H7 (cell line): ENCODE data around the gene WASHC3. TPM values are rescaled to one million over a fixed set of nuclear protein-coding genes. Genes with fewer than 3 reads are reported as not detected.
A peak's percentile ranks its signal among the peaks of the same experiment; 100 is the strongest.

ENCODE experiments used
- DNase-seq: peaks from one replicate; pipeline ENCODE4 v3.0.0; 2012
- H3K27me3 ChIP-seq: 2 replicates; pipeline ENCODE4 v1.6.0; 2011; ENCODE audit warnings: mild to moderate bottlenecking, low read length; ENCODE audit not compliant: control insufficient read depth, insufficient read depth
- H3K36me3 ChIP-seq: replicated peaks from 2 replicates; pipeline ENCODE4 v1.5.1; 2011; ENCODE audit warnings: low read length; ENCODE audit not compliant: control insufficient read depth, insufficient read depth
- H3K4me3 ChIP-seq: 2 replicates; pipeline ENCODE4 v1.5.1; 2011; ENCODE audit warnings: low read depth, mild to moderate bottlenecking, control low read depth, low read length, moderate library complexity; ENCODE audit not compliant: insufficient read depth
- total RNA-seq: library from RNA; depleted of rRNA; stranded (reverse); fragments of >200 nt; shearing (Covaris generic); gene quantifications from 2 replicates; pipeline ENCODE4 v1.2.3, GENCODE V29; 2014

The WASHC3 gene
- total RNA-seq, 1 experiment from 2014 or later: 9.8 TPM

DNA sequence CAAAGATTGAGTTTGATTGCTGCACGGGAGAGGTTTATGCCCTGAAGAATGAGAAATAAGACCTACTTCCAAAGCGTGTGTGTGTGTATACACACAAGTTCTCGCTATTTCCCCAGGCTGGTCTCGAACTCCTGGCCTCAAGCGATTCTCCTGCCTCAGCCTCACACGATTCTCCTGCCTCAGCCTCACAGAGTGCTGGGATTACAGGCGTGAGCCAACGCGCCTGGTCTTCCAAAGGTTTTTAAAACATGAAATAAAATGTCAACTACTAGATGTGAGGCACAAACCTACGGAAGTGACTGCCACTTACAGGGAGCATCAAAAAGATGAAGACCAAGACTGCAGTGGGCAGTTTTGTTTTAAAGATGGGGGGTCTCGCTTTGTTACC is 622 bp upstream of the WASHC3 start:
- no peaks in the 10 kb centered on the region for H3K36me3 ChIP-seq
- peak overlapping the region; percentile 19; the same call in 1 of the 2 replicates for H3K4me3 ChIP-seq
- H3K27me3 ChIP-seq: no peaks in the 10 kb centered on the region; the same call in 1 of the 2 replicates
- DNase-seq: no peak

DNA sequence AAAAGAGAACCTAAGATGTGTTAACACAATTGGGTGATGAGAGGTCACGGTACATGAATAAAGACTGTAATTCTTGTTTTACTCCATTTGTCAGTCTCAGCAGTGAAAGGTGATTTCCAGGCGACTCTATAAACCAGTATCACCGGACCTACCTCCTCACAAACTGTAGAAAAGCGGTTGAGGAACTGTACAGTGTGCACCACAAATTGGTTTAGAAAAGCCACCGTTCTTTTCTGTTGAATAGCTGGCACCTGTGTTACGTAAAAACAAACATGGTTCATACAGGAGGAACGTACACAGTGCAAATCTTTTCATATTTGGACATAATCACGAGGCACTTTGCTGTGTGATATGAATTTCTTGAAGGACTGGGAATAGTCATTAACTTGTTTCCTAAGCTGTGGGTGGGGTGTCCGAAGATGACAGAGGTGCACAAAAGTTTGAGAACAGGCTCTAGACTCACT is 663 bp downstream of the WASHC3 start:
- H3K36me3 ChIP-seq: no peaks in the 10 kb centered on the region
- peak overlapping the region; percentile 64 for H3K4me3 ChIP-seq
- no peaks in the 10 kb centered on the region; the same call in 1 of the 2 replicates for H3K27me3 ChIP-seq
- DNase-seq: no peak

DNA sequence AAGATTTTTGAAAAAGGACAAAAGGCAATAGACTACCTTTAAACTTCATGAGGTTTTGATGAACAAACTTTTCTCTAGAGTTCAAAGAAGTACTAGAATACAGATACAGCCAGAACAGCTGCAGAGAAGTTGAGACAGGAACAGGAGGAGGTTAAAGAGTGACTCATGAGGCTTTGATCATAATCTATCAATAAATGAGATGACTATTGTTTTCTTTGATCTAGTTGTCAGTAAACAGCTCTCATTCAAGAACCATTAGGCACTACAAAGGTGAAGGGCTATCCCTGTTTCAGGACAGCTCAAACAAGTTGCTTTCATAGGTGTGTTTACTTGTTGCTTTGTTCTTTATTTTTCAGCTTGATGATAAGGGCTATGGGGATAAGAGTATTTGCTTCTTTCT is 2.4 kb downstream of the WASHC3 start:
- H3K4me3 ChIP-seq: no peak overlapping the region
- H3K36me3 ChIP-seq: no peaks in the 10 kb centered on the region
- no peaks in the 10 kb centered on the region; the same call in 1 of the 2 replicates for H3K27me3 ChIP-seq
- no peak for DNase-seq

DNA sequence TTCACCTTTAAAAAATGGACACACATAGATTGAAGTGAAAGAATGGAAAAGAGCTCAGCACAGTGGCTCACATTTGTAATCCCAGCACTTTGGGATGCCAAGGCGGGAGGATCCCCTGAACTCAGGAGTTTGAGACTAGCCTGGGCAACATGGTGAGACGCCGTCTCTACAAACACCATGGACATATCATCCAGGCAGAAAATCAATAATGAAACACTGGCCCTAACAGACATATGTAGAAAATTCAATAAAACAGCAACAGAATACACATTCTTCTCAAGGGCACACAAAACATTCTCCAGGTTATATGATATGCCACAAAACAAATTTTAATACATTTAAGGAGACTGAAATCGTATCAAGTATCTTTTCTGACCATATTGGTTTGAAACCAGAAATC is 7.4 kb downstream of the WASHC3 start:
- Histone ChIP-seq H3K27me3 (no peaks in the 10 kb centered on the region), H3K4me3 (no peak overlapping the region), H3K36me3 (no peaks in the 10 kb centered on the region)
- DNase-seq: no peak

DNA sequence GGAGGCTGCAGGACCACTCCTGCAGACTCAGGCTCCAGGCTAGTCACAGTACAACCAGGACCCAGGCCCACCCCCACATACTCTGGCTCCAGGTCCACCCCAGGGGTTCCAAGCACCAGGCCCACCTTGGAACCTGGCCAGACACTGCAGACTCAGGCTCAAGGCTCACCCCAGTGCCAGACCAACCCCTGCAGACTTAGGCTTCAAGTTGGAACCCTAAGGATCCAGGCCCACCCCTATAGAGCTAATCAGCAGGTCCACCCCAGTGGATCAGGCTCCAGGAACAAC is 8.8 kb downstream of the WASHC3 start:
- no peak for DNase-seq
- H3K4me3 ChIP-seq: no peak overlapping the region
- no peaks in the 10 kb centered on the region for H3K27me3 ChIP-seq
- H3K36me3 ChIP-seq: no peaks in the 10 kb centered on the region

DNA sequence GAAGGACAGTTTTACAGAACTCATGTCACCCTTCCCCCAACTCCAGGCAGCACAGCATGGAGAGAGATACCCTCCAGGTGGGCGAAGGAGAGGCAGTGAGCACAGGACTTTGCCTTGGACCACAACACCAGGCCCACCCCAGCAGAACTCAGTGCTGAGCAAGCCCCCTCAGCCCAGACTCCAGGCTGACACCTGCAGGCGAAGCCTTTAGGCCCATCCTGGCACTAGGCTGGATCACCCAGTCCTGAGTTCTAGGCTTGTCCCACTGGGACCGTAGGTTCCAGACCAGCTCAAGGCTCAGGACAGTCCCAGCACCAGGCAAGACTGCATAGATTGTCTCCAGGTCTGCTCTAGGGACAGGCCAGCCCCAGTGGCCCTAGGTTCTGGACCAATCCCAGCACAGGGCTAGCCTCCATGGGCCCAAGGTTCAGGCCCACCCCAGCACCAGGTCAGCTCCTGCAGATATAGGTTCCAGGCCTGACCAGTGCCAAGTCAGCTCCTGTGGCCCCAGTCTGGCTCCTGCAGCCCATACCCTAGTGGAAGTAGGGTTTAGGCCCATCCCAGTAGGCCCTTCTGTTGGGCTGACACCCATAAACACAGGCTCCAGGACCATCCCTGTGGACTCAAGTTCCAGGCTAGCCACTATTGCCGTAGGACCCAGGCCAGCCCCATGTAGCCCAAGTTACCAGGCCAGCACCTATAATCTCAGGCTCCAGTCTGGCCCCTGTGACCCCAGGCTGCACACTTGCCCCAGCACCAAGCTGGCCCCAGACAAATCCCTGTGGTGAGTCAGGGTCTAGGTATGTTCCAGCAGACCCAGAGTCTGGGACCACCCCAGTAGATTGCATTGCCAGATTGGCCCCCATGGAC is 9.4 kb downstream of the WASHC3 start:
- H3K27me3 ChIP-seq: no peaks in the 10 kb centered on the region
- no peak overlapping the region for H3K4me3 ChIP-seq
- peak; percentile 23 for DNase-seq
- H3K36me3 ChIP-seq: no peaks in the 10 kb centered on the region

DNA sequence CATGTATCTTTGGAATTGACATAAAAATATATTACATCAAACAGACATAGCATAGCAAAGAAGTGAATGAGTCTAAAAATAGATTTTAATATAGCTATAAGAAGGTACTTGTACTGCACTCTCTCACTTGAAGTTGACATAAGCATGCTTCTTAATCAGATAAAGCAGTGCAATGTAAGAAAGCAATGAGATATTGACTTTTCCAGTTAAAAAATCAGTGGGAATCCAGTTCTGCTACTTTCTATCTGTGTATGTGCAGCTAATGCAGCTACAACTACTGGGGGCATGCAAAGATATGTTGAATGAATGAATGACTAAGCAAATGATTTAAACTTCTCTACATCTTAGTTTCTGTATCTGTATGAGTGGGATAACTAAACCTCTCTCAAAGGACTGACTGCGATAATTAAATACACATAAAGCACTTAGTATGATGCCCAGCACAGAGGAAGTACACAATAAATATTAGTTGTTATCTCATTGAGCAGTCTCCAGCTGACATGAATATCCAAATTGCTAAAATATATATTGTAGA is 10.3 kb downstream of the WASHC3 start:
- no peaks in the 10 kb centered on the region for H3K36me3 ChIP-seq
- no peaks in the 10 kb centered on the region for H3K27me3 ChIP-seq
- no peak overlapping the region for H3K4me3 ChIP-seq
- no peak for DNase-seq

DNA sequence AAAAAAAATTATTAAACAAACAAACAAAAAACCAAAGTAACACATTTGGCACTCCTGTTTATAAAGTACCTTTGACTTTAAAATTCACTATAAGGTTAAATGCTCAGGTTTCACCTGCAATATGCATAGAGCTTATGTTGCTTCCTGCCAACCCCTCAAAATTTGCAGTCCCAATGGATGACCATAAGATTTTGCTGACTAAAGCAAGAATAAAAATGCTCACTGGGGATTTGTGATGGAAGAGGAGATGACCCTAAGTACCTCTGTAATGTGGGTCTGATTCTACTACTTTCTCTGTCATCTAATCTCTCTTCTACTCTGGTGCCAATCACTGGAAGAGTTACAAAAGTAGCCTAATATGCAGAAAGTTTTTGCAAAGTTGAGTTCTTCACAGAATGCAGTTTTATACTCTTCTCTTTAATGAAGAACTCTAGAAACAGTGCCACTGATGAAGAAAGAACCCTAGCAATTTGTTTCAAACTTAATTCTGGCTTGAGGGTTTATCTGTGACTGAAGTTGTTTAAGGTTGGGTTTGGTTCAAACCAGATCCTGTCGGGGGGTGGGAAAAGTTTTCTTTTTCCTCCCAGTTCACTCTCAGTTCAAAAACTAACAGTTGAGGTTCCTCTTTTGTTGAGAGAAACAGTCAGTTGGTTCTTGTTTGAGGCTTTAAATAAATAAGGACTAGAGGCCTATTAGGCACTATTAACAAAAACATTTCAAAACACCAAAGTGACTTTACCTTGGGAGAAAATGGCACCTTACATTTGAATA is 10.9 kb downstream of the WASHC3 start:
- no peaks in the 10 kb centered on the region for H3K36me3 ChIP-seq
- no peak overlapping the region for H3K4me3 ChIP-seq
- no peaks in the 10 kb centered on the region for H3K27me3 ChIP-seq
- no peak for DNase-seq

DNA sequence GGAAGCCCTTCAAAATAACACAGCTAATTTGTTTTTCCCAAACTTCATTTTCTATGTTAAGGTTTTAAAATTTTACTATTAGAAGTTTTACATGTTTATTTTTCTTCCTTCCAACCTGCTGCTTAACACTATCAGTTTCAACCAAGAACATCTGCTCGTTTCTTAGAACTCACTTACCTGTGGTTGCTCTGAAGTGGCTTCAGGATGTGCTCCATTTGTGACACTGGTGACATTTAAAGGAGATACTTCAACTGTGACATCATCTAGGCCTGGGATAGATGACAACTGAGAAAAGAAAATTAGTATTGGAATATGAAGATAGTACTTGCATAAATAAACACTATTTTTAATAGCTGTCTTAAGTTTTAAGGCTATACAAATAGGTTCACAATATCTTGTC is 17.9 kb downstream of the WASHC3 start:
- H3K4me3 ChIP-seq: no peak overlapping the region
- DNase-seq: no peak
- no peaks in the 10 kb centered on the region for H3K27me3 ChIP-seq
- H3K36me3 ChIP-seq: no peaks in the 10 kb centered on the region

DNA sequence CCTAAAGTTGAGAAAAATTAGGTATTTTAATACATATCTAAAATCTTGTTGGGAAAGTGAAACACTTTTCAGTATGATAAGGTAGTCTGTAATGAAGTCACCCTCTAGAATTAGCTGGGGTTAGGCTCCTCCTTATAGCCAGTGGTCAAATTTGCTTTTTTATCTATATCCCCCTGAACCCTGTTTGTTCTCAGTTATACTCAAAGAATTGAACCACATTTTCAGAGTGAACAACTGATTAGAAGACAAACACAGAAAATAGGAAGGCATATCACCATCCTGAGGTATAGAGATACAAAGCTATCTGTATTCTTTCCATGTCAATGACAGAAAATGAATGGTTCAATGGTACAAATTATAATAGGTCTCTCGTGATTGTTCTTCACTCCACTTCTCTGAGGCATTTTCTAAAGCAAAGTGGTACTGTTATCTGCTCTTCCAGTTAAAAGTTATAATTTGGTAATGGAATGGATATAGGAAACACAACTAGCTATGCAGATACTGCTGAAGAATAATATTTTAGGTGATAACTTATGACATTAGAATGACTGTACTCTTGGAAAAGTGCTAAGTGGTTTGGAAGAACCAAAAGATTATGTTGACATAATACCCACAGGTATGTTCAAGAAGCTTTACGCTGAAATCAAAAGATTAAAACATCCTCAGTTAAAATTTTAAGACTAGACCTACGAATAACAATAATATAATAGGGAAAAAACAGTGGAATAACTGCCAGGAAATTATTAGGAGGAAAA is 27.6 kb downstream of the WASHC3 start:
- no peak for DNase-seq
- Histone ChIP-seq H3K36me3 (no peaks in the 10 kb centered on the region), H3K27me3 (no peaks in the 10 kb centered on the region), H3K4me3 (no peak overlapping the region)

DNA sequence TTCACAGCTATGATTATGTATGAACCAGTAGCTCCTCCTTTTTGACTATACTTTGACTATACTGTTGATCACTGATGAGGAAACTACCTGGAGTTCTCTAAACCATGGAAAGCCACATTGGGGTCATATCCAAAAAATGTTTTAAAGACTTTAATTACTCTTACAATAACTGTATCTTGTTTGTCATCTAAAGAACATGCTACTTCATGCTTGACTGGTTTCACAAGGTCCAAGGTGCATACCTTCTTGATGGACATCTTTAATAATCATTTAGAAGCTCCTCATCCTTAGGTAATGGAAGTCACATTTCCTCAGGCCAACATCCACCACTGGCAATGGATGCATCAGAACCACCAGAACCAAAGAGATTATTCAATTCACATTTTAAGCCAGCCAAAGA is 29.9 kb downstream of the WASHC3 start:
- no peak for DNase-seq
- Histone ChIP-seq H3K36me3 (no peaks in the 10 kb centered on the region), H3K4me3 (no peak overlapping the region), H3K27me3 (no peaks in the 10 kb centered on the region)

DNA sequence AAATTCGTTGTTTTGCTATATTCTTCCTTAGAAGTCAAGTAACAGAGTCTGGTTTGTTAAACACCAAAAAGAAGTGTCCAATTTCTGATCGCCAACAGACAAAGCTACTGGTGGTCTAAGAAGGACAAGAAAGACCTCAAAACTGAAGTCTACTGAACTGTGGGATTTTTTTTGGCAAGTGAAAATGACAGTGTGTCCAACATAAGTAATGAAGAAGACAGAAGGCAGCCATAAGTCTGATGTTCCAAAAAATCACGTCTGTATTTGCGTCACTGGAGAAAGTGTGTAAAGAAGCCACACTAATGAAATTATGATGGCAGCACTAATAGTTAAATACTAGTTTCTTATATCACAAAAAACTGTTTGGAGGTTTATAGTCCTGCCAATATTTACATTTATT is 32.6 kb downstream of the WASHC3 start:
- Histone ChIP-seq H3K4me3 (no peak overlapping the region), H3K27me3 (no peaks in the 10 kb centered on the region), H3K36me3 (no peaks in the 10 kb centered on the region)
- no peak for DNase-seq

DNA sequence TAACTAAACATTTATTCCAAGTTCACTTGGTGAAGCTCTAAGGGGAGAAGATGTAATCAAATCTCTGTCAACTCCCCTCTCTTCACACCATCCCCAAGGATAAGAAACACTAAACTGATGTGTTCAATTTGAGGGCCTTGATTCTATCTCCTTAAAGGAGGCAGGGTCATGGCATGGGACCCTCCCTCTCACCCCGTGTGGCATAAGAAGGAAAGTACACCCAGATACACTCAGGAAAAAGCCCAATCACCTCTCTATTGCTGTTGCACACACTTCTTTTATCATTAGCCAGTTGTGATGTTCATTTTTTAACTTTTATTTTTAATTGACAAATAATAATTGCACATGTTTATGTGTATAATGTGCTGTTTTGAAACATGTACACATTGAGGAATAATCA is 35.1 kb downstream of the WASHC3 start:
- DNase-seq: peak; percentile 16
- H3K36me3 ChIP-seq: no peaks in the 10 kb centered on the region
- no peaks in the 10 kb centered on the region for H3K27me3 ChIP-seq
- no peak overlapping the region for H3K4me3 ChIP-seq

DNA sequence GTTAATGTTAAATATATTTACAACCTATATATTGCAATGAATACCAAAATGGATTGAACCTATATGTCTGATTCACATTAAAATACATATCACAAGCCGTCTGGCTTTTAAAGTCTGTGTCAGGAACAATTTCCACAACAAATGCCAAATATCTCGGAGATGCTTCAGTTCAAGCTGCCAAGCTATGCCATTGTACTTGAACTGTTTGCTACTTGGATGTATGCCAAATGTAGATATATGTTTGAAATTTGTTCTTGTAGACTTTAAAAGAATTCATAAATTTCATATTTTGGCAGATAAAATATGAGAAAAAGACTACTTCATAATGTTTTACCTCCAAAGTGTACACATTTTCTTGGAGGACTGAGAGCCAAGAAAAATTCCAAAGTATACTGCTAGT is 37.0 kb downstream of the WASHC3 start:
- H3K4me3 ChIP-seq: no peak overlapping the region
- no peaks in the 10 kb centered on the region for H3K36me3 ChIP-seq
- no peak for DNase-seq
- H3K27me3 ChIP-seq: no peaks in the 10 kb centered on the region
